H9 (cell line): ENCODE measurements around the gene SLC25A12. TPM values are rescaled to one million over a fixed set of nuclear protein-coding genes. Genes with fewer than 3 reads are reported as not detected.

Source experiments
- DNase-seq: peaks from one replicate; pipeline ENCODE4 v3.0.0-alpha.2; 2017
- H2AFZ ChIP-seq: one replicate; pipeline ENCODE4 v1.6.1; 2013; ENCODE audit warnings: mild to moderate bottlenecking, low read length, control low read depth, moderate library complexity
- H2AK5ac ChIP-seq: 2 replicates; pipeline ENCODE4 v1.6.1; 2013; ENCODE audit warnings: low read length, control low read depth, mixed read lengths; ENCODE audit not compliant: insufficient read length
- H2BK120ac ChIP-seq: one replicate; pipeline ENCODE4 v1.6.1; 2013; ENCODE audit warnings: low read depth, mild to moderate bottlenecking, low read length, control low read depth, inconsistent platforms; ENCODE audit not compliant: poor library complexity, severe bottlenecking
- H2BK12ac ChIP-seq: 2 replicates; pipeline ENCODE4 v1.6.1; 2013; ENCODE audit warnings: low read length, control low read depth, mixed read lengths, low read depth; ENCODE audit not compliant: insufficient read length
- H2BK15ac ChIP-seq: 2 replicates; pipeline ENCODE4 v1.6.1; 2013; ENCODE audit warnings: low read depth, low read length, control low read depth
- H2BK20ac ChIP-seq: one replicate; pipeline ENCODE4 v1.6.1; 2013; ENCODE audit warnings: low read depth, mild to moderate bottlenecking, low read length, control low read depth, inconsistent platforms; ENCODE audit not compliant: poor library complexity, severe bottlenecking
- H2BK5ac ChIP-seq: 2 replicates; pipeline ENCODE4 v1.6.1; 2013; ENCODE audit warnings: low read length, control low read depth, mixed read lengths; ENCODE audit not compliant: insufficient read length
- H3K14ac ChIP-seq: 2 replicates; pipeline ENCODE4 v1.6.1; 2013; ENCODE audit warnings: low read length, control low read depth; ENCODE audit not compliant: insufficient read depth
- H3K18ac ChIP-seq: 2 replicates; pipeline ENCODE4 v1.6.1; 2013; ENCODE audit warnings: low read depth, mild to moderate bottlenecking, mixed read lengths, low read length, control low read depth; ENCODE audit not compliant: insufficient read length
- H3K23ac ChIP-seq: 2 replicates; pipeline ENCODE4 v1.6.1; 2013; ENCODE audit warnings: low read length, control low read depth, mixed read lengths, low read depth; ENCODE audit not compliant: insufficient read length
- H3K23me2 ChIP-seq: 2 replicates; pipeline ENCODE4 v1.6.1; 2013; ENCODE audit warnings: low read depth, mild to moderate bottlenecking, mixed read lengths, low read length, control low read depth; ENCODE audit not compliant: insufficient read length, poor library complexity, severe bottlenecking
- H3K27ac ChIP-seq: 2 replicates; pipeline ENCODE4 v1.5.1; 2013; ENCODE audit warnings: low read length, control low read depth, mixed read lengths, low read depth; ENCODE audit not compliant: insufficient read length
- H3K27me3 ChIP-seq: 2 replicates; pipeline ENCODE4 v1.6.1; 2013; ENCODE audit warnings: low read length, control low read depth, inconsistent platforms; ENCODE audit not compliant: insufficient read depth
- H3K4ac ChIP-seq: 2 replicates; pipeline ENCODE4 v1.6.1; 2013; ENCODE audit warnings: low read depth, mild to moderate bottlenecking, control low read depth, inconsistent platforms, low read length, moderate library complexity
- H3K4me1 ChIP-seq: 2 replicates; pipeline ENCODE4 v1.6.1; 2013; ENCODE audit warnings: low read length, control low read depth, inconsistent platforms; ENCODE audit not compliant: insufficient read depth
- H3K4me2 ChIP-seq: 2 replicates; pipeline ENCODE4 v1.6.1; 2013; ENCODE audit warnings: low read length, control low read depth, mixed read lengths; ENCODE audit not compliant: insufficient read length, insufficient read depth
- H3K56ac ChIP-seq: 2 replicates; pipeline ENCODE4 v1.6.1; 2013; ENCODE audit warnings: low read depth, mild to moderate bottlenecking, mixed read lengths, low read length, control low read depth; ENCODE audit not compliant: insufficient read length
- H3K79me1 ChIP-seq: 2 replicates; pipeline ENCODE4 v1.6.1; 2013; ENCODE audit warnings: low read depth, mild to moderate bottlenecking, moderate library complexity, low read length, control low read depth, inconsistent platforms; ENCODE audit not compliant: insufficient read depth, poor library complexity, severe bottlenecking
- H3K79me2 ChIP-seq: 2 replicates; pipeline ENCODE4 v1.6.1; 2013; ENCODE audit warnings: low read length, control low read depth, inconsistent platforms; ENCODE audit not compliant: insufficient read depth
- H3K9ac ChIP-seq: 2 replicates; pipeline ENCODE4 v1.6.1; 2013; ENCODE audit warnings: low read length, control low read depth, mixed read lengths; ENCODE audit not compliant: insufficient read length; ENCODE audit errors: extremely low read depth
- H3K9me3 ChIP-seq: one replicate; pipeline ENCODE4 v1.6.1; 2013; ENCODE audit warnings: low read depth, low read length, inconsistent platforms; ENCODE audit not compliant: control insufficient read depth
- H3T11ph ChIP-seq: one replicate; pipeline ENCODE4 v1.6.1; 2013; ENCODE audit warnings: mild to moderate bottlenecking, low read length, control low read depth, inconsistent platforms
- H4K20me1 ChIP-seq: one replicate; pipeline ENCODE4 v1.6.1; 2013; ENCODE audit not compliant: control insufficient read depth, insufficient read length, insufficient read depth
- H4K5ac ChIP-seq: 2 replicates; pipeline ENCODE4 v1.6.1; 2013; ENCODE audit warnings: low read depth, mild to moderate bottlenecking, mixed read lengths, low read length, control low read depth; ENCODE audit not compliant: insufficient read length
- H4K8ac ChIP-seq: replicated peaks from 2 replicates; pipeline ENCODE4 v1.6.1; 2013; ENCODE audit warnings: low read length, control low read depth, mixed read lengths, low read depth; ENCODE audit not compliant: insufficient read length
- H4K91ac ChIP-seq: 2 replicates; pipeline ENCODE4 v1.6.1; 2013; ENCODE audit warnings: low read depth, mild to moderate bottlenecking, moderate library complexity, mixed read lengths, low read length, control low read depth; ENCODE audit not compliant: insufficient read length
- H3K27ac Mint-ChIP-seq, 3 experiments: 2 replicates in 2 of 3; 3 replicates in 1 of 3; pipeline ENCODE4 v1.8.0; 2020 to 2021; ENCODE audit warnings: mixed read lengths in 3 of 3, mild to moderate bottlenecking in 1 of 3, moderate library complexity in 1 of 3
- H3K27me3 Mint-ChIP-seq: 2 replicates; pipeline ENCODE4 v1.8.0; 2021; ENCODE audit warnings: low read depth, mild to moderate bottlenecking, moderate library complexity, mixed read lengths
- H3K36me3 Mint-ChIP-seq, 3 experiments: 2 replicates in 2 of 3; 3 replicates in 1 of 3; pipeline ENCODE4 v1.8.0; 2020 to 2021; ENCODE audit warnings: low read depth in 3 of 3, mixed read lengths in 3 of 3; ENCODE audit not compliant: insufficient read depth in 1 of 3
- H3K4me1 Mint-ChIP-seq, 2 experiments: 2 replicates each; pipeline ENCODE4 v1.8.0; 2020; ENCODE audit warnings: mixed read lengths in 2 of 2
- H3K4me3 Mint-ChIP-seq, 2 experiments: 2 replicates in 1 of 2; 3 replicates in 1 of 2; pipeline ENCODE4 v1.8.0; 2020 to 2021; ENCODE audit warnings: mild to moderate bottlenecking in 2 of 2, mixed read lengths in 2 of 2, moderate library complexity in 1 of 2
- H3K9me3 Mint-ChIP-seq, 2 experiments: 2 replicates in 1 of 2; 3 replicates in 1 of 2; pipeline ENCODE4 v1.8.0; 2020; ENCODE audit warnings: mild to moderate bottlenecking in 2 of 2, mixed read lengths in 2 of 2, moderate library complexity in 1 of 2
- CTCF ChIP-seq: fragments of 200-600 bp; sonication (generic); conservative IDR thresholded peaks from 3 replicates; pipeline ENCODE4 v1.8.0; 2021; ENCODE audit warnings: antibody characterized with exemption, mild to moderate bottlenecking
- WGBS: extraction: QIAGEN DNeasy Blood & Tissue Kit; methylation state at CpG from one replicate; pipeline ENCODE4 v1.1.7; 2013; ENCODE audit warnings: missing lambda C conversion rate, low lambda C conversion rate, mixed read lengths; ENCODE audit not compliant: insufficient read length; ENCODE audit errors: extremely low coverage; 5-methylcytosine and 5-hydroxymethylcytosine counted together
- total RNA-seq: library from RNA; stranded (reverse); gene quantifications from 2 replicates; pipeline ENCODE4 v1.2.1, GENCODE V29; 2021

The SLC25A12 gene
- total RNA-seq, 1 experiment from 2014 or later, result 10.1 TPM

DNA sequence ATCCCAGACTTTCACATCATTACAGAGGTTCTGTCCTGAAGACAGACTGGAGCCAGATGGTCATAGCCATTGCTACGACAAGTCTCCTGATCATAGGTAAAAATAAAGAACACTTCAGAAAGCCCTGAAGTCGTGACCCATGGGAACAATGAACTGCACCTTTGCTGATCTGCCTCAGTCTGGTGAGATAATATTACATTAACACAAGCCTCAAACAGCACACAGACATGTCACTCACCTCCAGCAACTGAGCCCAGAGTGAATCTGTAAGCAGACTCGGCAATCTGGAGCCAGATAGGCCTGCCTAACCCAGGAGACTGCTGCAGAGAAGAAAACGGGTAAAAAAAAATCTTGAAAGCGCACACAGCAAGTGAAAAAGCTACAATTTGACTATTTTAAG lies 79.2 kb downstream of the SLC25A12 start:
- no peaks in the 10 kb centered on the region for H3K4me1 ChIP-seq
- H4K5ac ChIP-seq, result no peak overlapping the region
- no peak for DNase-seq
- Mint-ChIP-seq H3K27me3 (no peaks in the 10 kb centered on the region), H3K4me3 (no peak overlapping the region), H3K9me3 (no peaks in the 10 kb centered on the region), H3K36me3 (no peaks in the 10 kb centered on the region), H3K27ac (peak overlapping the region in 2 of 3 experiments; percentile 13 to 31; a peak in 3 of 7 replicates), H3K4me1 (no peaks in the 10 kb centered on the region)
- H2AK5ac ChIP-seq, result no peak overlapping the region
- H3K79me2 ChIP-seq, result no peaks in the 10 kb centered on the region
- H3K9me3 ChIP-seq, result no peaks in the 10 kb centered on the region
- H3K27me3 ChIP-seq, result no peaks in the 10 kb centered on the region
- H3K56ac ChIP-seq, result no peak overlapping the region
- H4K91ac ChIP-seq, result no peak overlapping the region
- no peak for TF ChIP-seq CTCF
- WGBS, result no CpG with 5 or more reads among the region's 5 CpGs
- no peak overlapping the region for H3K14ac ChIP-seq
- H2BK20ac ChIP-seq, result no peak overlapping the region
- H3K18ac ChIP-seq, result no peak overlapping the region
- no peak overlapping the region for H3K9ac ChIP-seq
- no peak overlapping the region for H3K27ac ChIP-seq
- no peaks in the 10 kb centered on the region for H4K20me1 ChIP-seq
- no peak overlapping the region for H2BK120ac ChIP-seq
- H2BK12ac ChIP-seq, result no peak overlapping the region
- no peak overlapping the region for H4K8ac ChIP-seq
- no peak overlapping the region for H2AFZ ChIP-seq
- H2BK5ac ChIP-seq, result no peak overlapping the region
- H3K79me1 ChIP-seq, result no peaks in the 10 kb centered on the region
- no peak overlapping the region for H3T11ph ChIP-seq
- H3K23ac ChIP-seq, result no peak overlapping the region
- no peak overlapping the region for H3K4ac ChIP-seq
- H3K4me2 ChIP-seq, result no peak overlapping the region
- H3K23me2 ChIP-seq, result no peaks in the 10 kb centered on the region
- H2BK15ac ChIP-seq, result no peak overlapping the region
